SU-DHL-6 (cell line): ENCODE measurements around the gene MACF1.

Source experiments
- CTCF ChIP-seq: fragments of 200-600 bp; sonication (generic); IDR thresholded peaks from one replicate; pipeline ENCODE4 v1.5.1; 2017; ENCODE audit warnings: antibody characterized with exemption, mild to moderate bottlenecking, low read length, moderate library complexity; ENCODE audit not compliant: insufficient read depth, poor library complexity, severe bottlenecking
- EZH2phosphoT487 ChIP-seq: fragments of 200-600 bp; sonication (generic), shearing (Covaris generic); conservative IDR thresholded peaks from 2 replicates; pipeline ENCODE4 v1.6.1; 2018; ENCODE audit warnings: mild to moderate bottlenecking, antibody characterized with exemption, low read length, moderate library complexity, mixed read lengths

- no peak for TF ChIP-seq CTCF
- TF ChIP-seq EZH2phosphoT487, result no peak
Measured at GRCh38 chr1:39470040-39470439, 265.5 kb downstream of the MACF1 start.
